Measurements from ENCODE around the gene C1QTNF6.

C1QTNF6 gene

GRCh38 chr22:37177755-37178154 lies 10.3 kb downstream of the C1QTNF6 start:
- no peak overlapping the region for H3K27ac ChIP-seq (ENCODE audit: extremely low read depth, low read depth, low read length)
- ChIA-PET POLR2A (no interaction called here), CTCF (interaction anchor here (0.6 to 2.4 kb wide), 5 partner anchors 11 to 22 kb away, joined by 3 to 14 read pairs (median 6); no protein-coding TSS in a partner anchor)
- H3K9me3 ChIP-seq (ENCODE audit: control insufficient read depth, insufficient read depth, low read depth, low read length) = no peaks in the 10 kb centered on the region
- no peaks in the 10 kb centered on the region; the same call in 1 of the 2 replicates for H3K4me1 ChIP-seq (ENCODE audit: control insufficient read depth, insufficient read depth, low read length)
- TF ChIP-seq ZFP3 (tag by site-specific recombination; IDR thresholded peaks at IDR 0.05; ENCODE audit: low read depth) (peak; percentile 92), ZNF366 (tag by site-specific recombination; conservative IDR thresholded peaks at IDR 0.05) (no peak), GLI2 (tag by site-specific recombination; IDR thresholded peaks at IDR 0.05; ENCODE audit: borderline replicate concordance, low read depth) (no peak), ZNF654 (tag by site-specific recombination; IDR thresholded peaks at IDR 0.05; ENCODE audit: low read depth) (no peak), ZNF629 (tag by site-specific recombination; IDR thresholded peaks at IDR 0.05) (no peak), ZNF23 (tag by site-specific recombination; IDR thresholded peaks at IDR 0.05; ENCODE audit: borderline replicate concordance) (no peak)
- no peaks in the 10 kb centered on the region for H3K36me3 ChIP-seq (ENCODE audit: control insufficient read depth in 2 of 2, insufficient read depth in 1 of 2, low read length in 2 of 2)
- H3K4me3 ChIP-seq (ENCODE audit: low read depth, low read length) = no peak overlapping the region

GRCh38 chr22:37177221-37177620 lies 10.8 kb downstream of the C1QTNF6 start:
- H3K36me3 ChIP-seq (ENCODE audit: control insufficient read depth in 2 of 2, insufficient read depth in 1 of 2, low read length in 2 of 2) = no peaks in the 10 kb centered on the region
- ChIA-PET CTCF (interaction anchor here (1.0 to 2.4 kb wide), 4 partner anchors 10 to 23 kb away, joined by 5 to 14 read pairs (median 7); no protein-coding TSS in a partner anchor), POLR2A (no interaction called here)
- no peaks in the 10 kb centered on the region for H3K9me3 ChIP-seq (ENCODE audit: control insufficient read depth, insufficient read depth, low read depth, low read length)
- no peak overlapping the region for H3K27ac ChIP-seq (ENCODE audit: extremely low read depth, low read depth, low read length)
- H3K4me1 ChIP-seq (ENCODE audit: control insufficient read depth, insufficient read depth, low read length) = no peaks in the 10 kb centered on the region; the same call in 1 of the 2 replicates
- no peak overlapping the region for H3K4me3 ChIP-seq (ENCODE audit: low read depth, low read length)
- TF ChIP-seq ZNF398 (tag by site-specific recombination; IDR thresholded peaks at IDR 0.05) (peak; percentile 36; the same call in 1 of the 2 replicates), ZNF292 (tag by site-specific recombination; IDR thresholded peaks at IDR 0.05; ENCODE audit: borderline replicate concordance, low read depth) (no peak), ZNF302 (tag by site-specific recombination; IDR thresholded peaks at IDR 0.05; ENCODE audit: low read depth) (no peak), ZNF155 (tag by site-specific recombination; IDR thresholded peaks at IDR 0.05) (no peak)

GRCh38 chr22:37176464-37177061 lies 11.5 kb downstream of the C1QTNF6 start:
- no peaks in the 10 kb centered on the region; the same call in 1 of the 2 replicates for H3K4me1 ChIP-seq (ENCODE audit: control insufficient read depth, insufficient read depth, low read length)
- no peak overlapping the region for H3K4me3 ChIP-seq (ENCODE audit: low read depth, low read length)
- H3K27ac ChIP-seq (ENCODE audit: extremely low read depth, low read depth, low read length) = no peak overlapping the region
- CTCF ChIA-PET = interaction anchor here (1.0 to 2.4 kb wide), 3 partner anchors 20 to 420 kb away, joined by 3 to 14 read pairs (median 5); no protein-coding TSS in a partner anchor
- POLR2A ChIA-PET = no interaction called here
- TF ChIP-seq PRDM10 (tag by site-specific recombination; IDR thresholded peaks at IDR 0.05) = no peak
- TF ChIP-seq ZFHX2 (tag by site-specific recombination; conservative IDR thresholded peaks at IDR 0.05) = 0 out of 2 replicates have a peak, but pooled peaks have one; percentile 2
- no peak for TF ChIP-seq ZNF423 (tag by site-specific recombination; IDR thresholded peaks at IDR 0.05)
- 0 out of 2 replicates have a peak, but pooled peaks have one; percentile 20 for TF ChIP-seq CTCF (tag by site-specific recombination; IDR thresholded peaks at IDR 0.05)
- H3K9me3 ChIP-seq (ENCODE audit: control insufficient read depth, insufficient read depth, low read depth, low read length) = no peaks in the 10 kb centered on the region
- H3K36me3 ChIP-seq (ENCODE audit: control insufficient read depth in 2 of 2, insufficient read depth in 1 of 2, low read length in 2 of 2) = no peaks in the 10 kb centered on the region
